Measurements from ENCODE around the gene FAM117B.

- TF ChIP-seq CTCF (IDR thresholded peaks at IDR 0.05) (no peak), POLR2A (IDR thresholded peaks at IDR 0.05) (no peak)
Measured at GRCh38 chr2:202639231-202639630, 4.5 kb downstream of the FAM117B start.

All from esophagus squamous epithelium (tissue), 4 donors.